Keratinocyte (primary cell): ENCODE data around the gene NCK2. TPM values are rescaled to one million over a fixed set of nuclear protein-coding genes. Genes with fewer than 3 reads are reported as not detected.

Experiments used
- DNase-seq: peaks from one replicate; pipeline ENCODE4 v3.0.0-alpha.2; 2011; ENCODE audit warnings: low read depth, missing footprints, low spot score
- FAIRE-seq: peaks from 2 replicates; lab custom pipeline; 2011; peaks lifted over from hg19 to GRCh38; lab: Jason Lieb, UNC
- H2AFZ ChIP-seq: 2 replicates; pipeline ENCODE4 v1.6.0; 2012; ENCODE audit warnings: low read length, control low read depth, inconsistent platforms; ENCODE audit not compliant: control insufficient read depth
- H3K27ac ChIP-seq: 2 replicates; pipeline ENCODE4 v1.5.1; 2011; ENCODE audit warnings: low read length; ENCODE audit not compliant: control insufficient read depth, insufficient read depth
- H3K27me3 ChIP-seq: 3 replicates; pipeline ENCODE4 v1.6.0; 2011; ENCODE audit warnings: low read length; ENCODE audit not compliant: control insufficient read depth, insufficient read depth; ENCODE audit errors: extremely low read depth
- H3K36me3 ChIP-seq, 2 experiments: 2 replicates in 1 of 2; 3 replicates in 1 of 2; pipeline ENCODE4 v1.5.1; 2011; ENCODE audit warnings: low read length in 2 of 2, mild to moderate bottlenecking in 1 of 2; ENCODE audit not compliant: control insufficient read depth in 2 of 2, insufficient read depth in 2 of 2; ENCODE audit errors: extremely low read depth in 1 of 2
- H3K4me1 ChIP-seq: 3 replicates; pipeline ENCODE4 v1.5.1; 2011; ENCODE audit warnings: low read length; ENCODE audit not compliant: control insufficient read depth, insufficient read depth; ENCODE audit errors: extremely low read depth
- H3K4me2 ChIP-seq: 3 replicates; pipeline ENCODE4 v1.6.0; 2011; ENCODE audit warnings: low read depth, low read length; ENCODE audit not compliant: control insufficient read depth, insufficient read depth; ENCODE audit errors: extremely low read depth
- H3K4me3 ChIP-seq, 3 experiments: fragments of 200-600 bp in 1 of 3; sonication (generic) in 1 of 3; 2 replicates in 2 of 3; 3 replicates in 1 of 3; pipeline ENCODE4 v1.5.1; 2011 to 2016; ENCODE audit warnings: low read length in 3 of 3, mild to moderate bottlenecking in 3 of 3, control low read depth in 2 of 3, inconsistent platforms in 1 of 3, low read depth in 1 of 3, mixed read lengths in 1 of 3, mixed run types in 1 of 3, moderate library complexity in 1 of 3; ENCODE audit not compliant: control insufficient read depth in 2 of 3, insufficient read depth in 2 of 3; ENCODE audit errors: extremely low read depth in 1 of 3
- H3K79me2 ChIP-seq: 2 replicates; pipeline ENCODE4 v1.6.0; 2012; ENCODE audit warnings: low read length; ENCODE audit not compliant: control insufficient read depth, insufficient read depth
- H3K9ac ChIP-seq: 3 replicates; pipeline ENCODE4 v1.6.0; 2011; ENCODE audit warnings: low read length; ENCODE audit not compliant: control insufficient read depth, insufficient read depth; ENCODE audit errors: extremely low read depth
- H3K9me1 ChIP-seq: 3 replicates; pipeline ENCODE4 v1.6.0; 2011; ENCODE audit warnings: low read length; ENCODE audit not compliant: control insufficient read depth, insufficient read depth; ENCODE audit errors: extremely low read depth
- H3K9me3 ChIP-seq: 2 replicates; pipeline ENCODE4 v1.5.1; 2012; ENCODE audit warnings: low read depth, low read length; ENCODE audit not compliant: control insufficient read depth
- H4K20me1 ChIP-seq: 3 replicates; pipeline ENCODE4 v1.6.0; 2011; ENCODE audit warnings: low read length; ENCODE audit not compliant: control insufficient read depth, insufficient read depth; ENCODE audit errors: extremely low read depth
- CTCF ChIP-seq, 3 experiments: IDR thresholded peaks in 1 of 3; conservative IDR thresholded peaks in 1 of 3; optimal IDR thresholded peaks in 1 of 3; 2 replicates in 2 of 3; 3 replicates in 1 of 3; pipeline versions ENCODE3 to v1.5.1; 2011; ENCODE audit warnings: low read length in 3 of 3, mild to moderate bottlenecking in 3 of 3, moderate library complexity in 2 of 3, control low read depth in 1 of 3, inconsistent platforms in 1 of 3; ENCODE audit not compliant: insufficient read depth in 2 of 3; ENCODE audit errors: extremely low read depth in 1 of 3
- EZH2 ChIP-seq: IDR thresholded peaks from one replicate; pipeline ENCODE4 v1.6.1; 2012; ENCODE audit warnings: inconsistent platforms, mild to moderate bottlenecking, low read length, moderate library complexity
- dilution Hi-C: fragments of 300-500 bp; cut with MboI; formaldehyde crosslinking; loops from one replicate; pipeline ENCODE4 v1.7.0; 2020; ENCODE audit warnings: low sequenced_read_pairs; ENCODE audit not compliant: extremely low pct_ligation_motif_present
- polyA plus RNA-seq, 5 experiments: library from polyadenylated mRNA; depleted of rRNA in 3 of 5; stranded (reverse) in 3 of 5; stranded (forward) in 1 of 5; unstranded in 1 of 5; fragments of >200 nt; gene quantifications; 1 replicate in 1 of 5; 2 replicates in 3 of 5; 3 replicates in 1 of 5; pipeline versions ENCODE4 v1.2.1 to v1.2.3, GENCODE V29; 2011 to 2012; ENCODE audit warnings: missing spikeins in 2 of 5, low read depth in 1 of 5, low replicate concordance in 1 of 5

NCK2 gene
- polyA plus RNA-seq, 1 donor (not counting 4 experiments of a cell fraction or from before 2014, with no cell fraction given): 31.4 TPM

DNA sequence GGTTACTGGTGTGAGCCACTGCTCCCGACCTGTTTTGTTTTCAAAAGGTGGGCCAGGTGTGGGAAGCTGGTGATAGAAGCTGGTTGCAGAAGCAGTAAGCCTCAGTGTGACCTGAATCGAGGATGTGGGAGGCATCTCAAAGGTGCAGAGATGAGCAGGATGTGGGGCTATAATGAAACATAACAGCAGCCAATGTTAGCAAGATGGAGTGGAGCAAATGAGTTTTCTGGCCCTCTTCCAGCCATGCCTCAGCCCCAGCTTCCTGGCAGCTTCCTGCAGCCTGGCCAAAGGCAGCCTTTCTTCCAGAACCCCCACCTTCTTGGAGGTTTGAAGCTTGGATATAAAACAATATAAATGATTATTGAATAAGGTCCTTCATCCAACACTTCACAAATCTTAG lies 184.8 kb downstream of the NCK2 start:
- H4K20me1 ChIP-seq: no peaks in the 10 kb centered on the region
- no peak overlapping the region for H3K9ac ChIP-seq
- H3K36me3 ChIP-seq: no peaks in the 10 kb centered on the region
- H3K27me3 ChIP-seq: no peaks in the 10 kb centered on the region
- H3K4me3 ChIP-seq: no peak overlapping the region
- no peak for DNase-seq
- dilution Hi-C loops: no loop called here
- no peak overlapping the region for H2AFZ ChIP-seq
- no peaks in the 10 kb centered on the region for H3K9me3 ChIP-seq
- H3K27ac ChIP-seq: no peak overlapping the region
- no peak overlapping the region for H3K4me2 ChIP-seq
- H3K4me1 ChIP-seq: no peaks in the 10 kb centered on the region
- no peaks in the 10 kb centered on the region for H3K9me1 ChIP-seq
- TF ChIP-seq EZH2: no peak
- H3K79me2 ChIP-seq: no peaks in the 10 kb centered on the region
- no peak for FAIRE-seq

- Histone ChIP-seq H3K27me3 (no peaks in the 10 kb centered on the region), H3K9ac (no peak overlapping the region), H3K4me1 (no peaks in the 10 kb centered on the region), H3K79me2 (no peaks in the 10 kb centered on the region), H3K9me1 (no peaks in the 10 kb centered on the region), H2AFZ (no peak overlapping the region), H3K36me3 (no peaks in the 10 kb centered on the region), H4K20me1 (no peaks in the 10 kb centered on the region), H3K4me2 (no peak overlapping the region), H3K27ac (no peak overlapping the region), H3K4me3 (no peak overlapping the region), H3K9me3 (no peaks in the 10 kb centered on the region)
- TF ChIP-seq EZH2 (no peak), CTCF (optimal IDR thresholded peaks at IDR 0.05 in 1 of 3, IDR thresholded peaks at IDR 0.05 in 1 of 3, conservative IDR thresholded peaks at IDR 0.05 in 1 of 3; ENCODE audit: extremely low read depth in 1 of 3, insufficient read depth in 2 of 3, low read length in 3 of 3) (no peak)
- FAIRE-seq: no peak
- dilution Hi-C loops: no loop called here
- no peak for DNase-seq
These were observed 187.9 kb downstream of the NCK2 start for GRCh38 chr2:105932582-105932981.

DNA sequence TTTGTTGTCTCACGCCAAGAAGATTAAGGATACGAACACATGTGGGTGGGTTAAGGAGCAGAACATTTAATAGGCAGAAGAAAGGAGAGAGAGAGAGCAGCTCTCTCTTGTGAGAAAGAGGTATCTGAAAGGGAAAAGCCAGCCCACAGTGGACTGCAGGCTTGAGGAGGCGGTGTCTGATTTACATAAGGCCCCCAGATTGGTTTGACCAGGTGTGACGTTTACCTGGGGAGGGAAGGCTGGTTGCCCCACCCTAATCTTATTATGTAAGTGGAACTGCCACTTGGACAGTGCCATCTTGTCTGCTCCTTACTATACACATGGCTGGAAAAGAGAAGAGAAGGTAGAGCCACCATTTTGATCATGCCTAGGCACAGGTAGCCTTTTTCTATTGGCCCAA lies 189.2 kb downstream of the NCK2 start:
- Histone ChIP-seq H3K9me1 (no peaks in the 10 kb centered on the region), H3K9me3 (no peaks in the 10 kb centered on the region), H3K4me1 (no peaks in the 10 kb centered on the region), H4K20me1 (no peaks in the 10 kb centered on the region), H2AFZ (no peak overlapping the region), H3K27me3 (no peaks in the 10 kb centered on the region), H3K27ac (no peak overlapping the region), H3K79me2 (no peaks in the 10 kb centered on the region), H3K9ac (no peak overlapping the region), H3K4me3 (no peak overlapping the region), H3K36me3 (no peaks in the 10 kb centered on the region), H3K4me2 (no peak overlapping the region)
- no peak for FAIRE-seq
- no peak for DNase-seq
- dilution Hi-C loops: no loop called here
- TF ChIP-seq CTCF (optimal IDR thresholded peaks at IDR 0.05 in 1 of 3, IDR thresholded peaks at IDR 0.05 in 1 of 3, conservative IDR thresholded peaks at IDR 0.05 in 1 of 3; ENCODE audit: extremely low read depth in 1 of 3, insufficient read depth in 2 of 3, low read length in 3 of 3): no peak
- TF ChIP-seq EZH2: no peak
